GM21786 (cell line): ENCODE results near the gene ABHD1.

Experiments
- ATAC-seq: cut with Tn5 transposase; IDR thresholded peaks from one replicate; pipeline ENCODE4 v1.9.1; 2021; ENCODE audit not compliant: unreplicated experiment

ABHD1 gene

DNA sequence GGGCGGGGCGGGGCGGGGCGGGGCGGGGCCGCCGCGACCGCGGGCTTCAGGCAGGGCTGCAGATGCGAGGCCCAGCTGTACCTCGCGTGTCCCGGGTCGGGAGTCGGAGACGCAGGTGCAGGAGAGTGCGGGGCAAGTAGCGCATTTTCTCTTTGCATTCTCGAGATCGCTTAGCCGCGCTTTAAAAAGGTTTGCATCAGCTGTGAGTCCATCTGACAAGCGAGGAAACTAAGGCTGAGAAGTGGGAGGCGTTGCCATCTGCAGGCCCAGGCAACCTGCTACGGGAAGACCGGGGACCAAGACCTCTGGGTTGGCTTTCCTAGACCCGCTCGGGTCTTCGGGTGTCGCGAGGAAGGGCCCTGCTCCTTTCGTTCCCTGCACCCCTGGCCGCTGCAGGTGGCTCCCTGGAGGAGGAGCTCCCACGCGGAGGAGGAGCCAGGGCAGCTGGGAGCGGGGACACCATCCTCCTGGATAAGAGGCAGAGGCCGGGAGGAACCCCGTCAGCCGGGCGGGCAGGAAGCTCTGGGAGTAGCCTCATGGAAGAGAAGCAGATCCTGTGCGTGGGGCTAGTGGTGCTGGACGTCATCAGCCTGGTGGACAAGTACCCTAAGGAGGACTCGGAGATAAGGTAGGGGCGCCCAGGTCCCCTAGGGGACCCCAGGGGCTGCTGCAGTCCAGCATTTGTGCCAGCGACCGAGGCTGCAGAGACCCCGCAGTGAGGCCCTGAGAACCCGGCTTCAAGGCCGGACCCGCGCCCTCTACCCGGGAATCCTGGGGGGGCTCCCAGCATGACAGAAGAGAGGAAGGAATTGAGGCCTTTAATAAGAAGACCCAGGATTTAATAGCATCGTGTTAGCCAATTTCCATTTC lies 36.7 kb upstream of the ABHD1 start, which contains the start of gene KHK:
TSS of gene KHK (plus strand) at position 49 of the 870 bp plus-strand sequence. CDS start at position 537, 488 bp downstream.
- no peak for ATAC-seq

DNA sequence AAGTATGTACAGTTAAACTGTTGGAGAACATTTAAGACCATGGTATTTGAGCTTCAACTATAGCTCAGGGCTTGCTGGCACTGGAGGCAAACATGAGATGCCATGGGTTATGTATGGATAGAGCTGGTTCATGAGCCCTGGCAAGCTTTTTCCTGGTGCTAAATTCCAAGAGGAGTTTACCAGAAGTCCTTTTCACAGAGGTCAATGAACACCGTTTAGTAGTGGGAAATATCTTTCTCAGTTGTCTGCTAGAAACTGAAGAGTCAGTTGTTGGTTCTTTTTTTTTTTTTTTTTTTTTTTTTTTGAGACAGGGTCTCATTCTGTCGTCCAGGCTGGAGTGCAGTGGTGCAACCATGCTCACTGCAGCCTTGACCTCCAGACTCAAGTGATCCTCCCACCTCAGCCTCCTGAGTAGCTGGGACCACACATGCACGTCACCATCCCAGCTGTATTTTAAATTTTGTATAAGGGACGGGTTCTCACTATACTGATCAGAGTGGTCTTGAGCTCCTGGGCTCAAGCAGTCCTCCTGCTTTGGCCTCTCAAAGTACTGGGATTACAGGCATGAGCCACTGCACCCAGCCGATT lies 35.7 kb upstream of the ABHD1 start:
- no peak for ATAC-seq

DNA sequence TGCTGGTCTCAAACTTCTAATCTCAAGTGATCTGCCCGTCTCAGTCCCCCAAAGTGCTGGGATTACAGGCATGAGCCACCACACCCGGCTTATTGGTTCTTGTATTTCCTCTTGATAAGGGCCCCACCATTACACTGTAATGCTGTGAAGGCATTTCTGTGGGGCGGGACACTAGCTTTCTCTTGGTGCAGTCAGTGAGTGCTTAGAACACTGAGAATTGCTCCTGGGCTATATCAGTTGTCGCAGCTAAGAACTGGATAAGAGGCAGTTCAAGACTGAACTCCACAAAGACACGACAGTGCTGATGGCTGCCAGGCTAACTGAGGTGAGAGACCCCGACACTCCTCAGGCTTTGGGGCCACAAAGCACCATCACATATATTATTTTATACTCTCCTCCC lies 35.0 kb upstream of the ABHD1 start:
- no peak for ATAC-seq

DNA sequence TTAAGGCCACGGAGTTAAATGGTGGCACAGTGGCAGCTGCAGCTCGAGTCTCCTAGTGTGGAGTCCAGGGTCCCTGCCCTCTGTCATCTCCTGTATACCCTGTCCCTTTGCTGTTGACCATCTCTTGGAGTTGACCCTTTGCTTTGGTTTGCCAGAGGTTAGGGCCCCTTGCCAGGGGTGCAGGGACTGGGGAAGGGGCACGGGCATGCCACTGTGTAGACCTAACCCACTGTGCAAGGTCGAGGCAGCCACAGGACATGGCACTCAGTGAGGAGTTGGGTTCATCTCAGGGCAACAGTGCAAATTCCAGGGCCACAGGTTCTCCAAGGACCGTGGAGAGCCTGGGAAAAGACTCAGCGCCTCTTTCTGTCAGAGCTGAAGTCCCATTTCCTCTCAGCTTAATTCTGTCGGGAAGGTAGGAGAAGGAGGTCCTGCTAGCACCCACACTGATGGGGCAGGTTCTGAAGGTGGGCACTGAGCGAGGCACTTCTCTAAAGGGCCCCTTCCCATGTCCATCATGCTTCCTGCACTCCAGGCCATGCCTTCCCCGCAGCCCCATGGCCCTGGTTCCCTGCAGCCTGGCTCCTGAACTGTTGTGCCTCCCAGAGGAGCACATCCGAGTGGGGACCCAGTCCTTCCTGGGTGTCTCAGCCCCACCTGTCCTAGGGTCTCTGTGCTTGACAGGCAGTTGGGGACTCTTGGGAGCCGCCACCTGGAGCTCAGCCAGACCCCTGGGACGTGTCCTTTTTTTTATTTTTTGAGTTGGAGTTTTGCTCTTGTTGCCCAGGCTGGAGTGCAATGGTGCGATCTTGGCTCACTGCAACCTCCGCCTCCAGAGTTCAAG lies 34.3 kb upstream of the ABHD1 start:
- no peak for ATAC-seq

DNA sequence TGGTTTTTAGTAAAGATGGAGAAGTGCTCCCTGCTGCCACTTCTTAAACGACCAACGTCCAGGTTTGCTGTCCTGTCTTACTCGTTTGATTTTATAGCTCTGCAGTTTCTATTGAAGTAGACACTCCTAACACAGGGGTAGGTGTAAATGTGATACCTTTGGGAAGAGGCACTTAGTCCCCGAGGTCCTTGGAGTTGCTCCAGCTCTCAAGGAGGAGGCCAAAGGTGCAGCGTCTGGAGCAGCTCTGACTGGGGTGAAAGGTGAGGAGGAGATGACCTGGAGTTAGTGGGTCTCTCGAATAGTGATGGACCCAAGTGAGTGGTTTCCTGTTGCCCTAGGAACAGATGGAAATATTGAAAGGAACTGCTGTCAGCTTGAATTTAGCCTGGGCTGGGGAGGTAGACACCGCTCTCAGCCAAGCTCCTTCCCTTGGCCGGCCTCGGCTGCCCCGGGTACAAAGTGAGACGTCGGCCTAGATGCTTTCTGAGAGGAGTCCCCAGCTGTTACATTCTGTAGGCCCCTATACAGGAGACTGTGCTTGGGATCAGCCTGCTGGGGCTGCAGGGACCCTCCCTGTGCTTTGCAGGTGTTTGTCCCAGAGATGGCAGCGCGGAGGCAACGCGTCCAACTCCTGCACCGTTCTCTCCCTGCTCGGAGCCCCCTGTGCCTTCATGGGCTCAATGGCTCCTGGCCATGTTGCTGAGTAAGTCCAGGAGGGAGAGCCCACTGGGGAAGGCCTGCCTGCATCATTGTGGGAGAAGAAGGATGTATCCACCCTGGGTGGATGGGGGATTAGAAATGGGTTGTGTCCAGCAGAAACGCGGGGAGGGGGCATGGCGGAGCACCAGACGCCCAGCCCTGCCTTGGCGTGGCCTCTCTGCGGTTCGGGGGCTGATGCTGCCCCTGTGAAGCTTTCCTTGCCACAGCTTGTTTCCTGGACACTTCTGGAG lies 31.6 kb upstream of the ABHD1 start:
- no peak for ATAC-seq

DNA sequence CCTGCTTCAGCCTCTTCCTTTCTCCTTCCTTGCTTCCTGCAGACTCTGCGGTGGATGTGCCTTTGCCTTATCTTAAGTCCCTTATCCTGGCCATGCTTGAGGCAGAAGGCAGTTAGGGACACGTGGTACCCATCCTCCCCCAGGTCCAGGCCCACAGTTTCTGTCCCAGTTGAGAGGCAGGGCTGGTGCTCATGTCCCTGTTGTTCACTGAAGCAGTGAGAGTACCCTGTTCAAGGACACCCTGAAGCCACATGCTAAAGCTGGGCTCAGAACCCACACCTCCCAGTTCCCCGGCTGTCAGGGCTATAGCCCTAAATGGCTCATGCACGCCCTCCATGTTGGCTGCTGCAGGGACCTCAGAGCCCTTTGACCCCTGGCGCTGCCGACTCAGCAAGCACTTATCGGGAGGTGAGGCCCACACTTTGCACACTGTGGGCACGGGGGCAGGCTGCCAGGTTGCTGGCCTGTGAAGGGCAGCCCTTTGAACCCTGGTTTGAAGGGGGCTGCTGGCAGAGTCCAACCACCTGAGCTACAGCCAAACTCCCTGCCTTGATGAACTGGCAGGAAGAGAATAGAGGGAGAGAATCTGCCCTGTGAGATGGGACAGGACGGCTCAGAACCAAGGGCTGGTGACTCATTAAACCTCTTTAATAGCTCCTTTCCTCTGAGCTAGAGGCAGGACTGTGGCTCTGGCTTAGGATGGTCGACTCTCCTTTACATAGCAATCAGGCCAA lies 30.8 kb upstream of the ABHD1 start:
- ATAC-seq, result no peak

DNA sequence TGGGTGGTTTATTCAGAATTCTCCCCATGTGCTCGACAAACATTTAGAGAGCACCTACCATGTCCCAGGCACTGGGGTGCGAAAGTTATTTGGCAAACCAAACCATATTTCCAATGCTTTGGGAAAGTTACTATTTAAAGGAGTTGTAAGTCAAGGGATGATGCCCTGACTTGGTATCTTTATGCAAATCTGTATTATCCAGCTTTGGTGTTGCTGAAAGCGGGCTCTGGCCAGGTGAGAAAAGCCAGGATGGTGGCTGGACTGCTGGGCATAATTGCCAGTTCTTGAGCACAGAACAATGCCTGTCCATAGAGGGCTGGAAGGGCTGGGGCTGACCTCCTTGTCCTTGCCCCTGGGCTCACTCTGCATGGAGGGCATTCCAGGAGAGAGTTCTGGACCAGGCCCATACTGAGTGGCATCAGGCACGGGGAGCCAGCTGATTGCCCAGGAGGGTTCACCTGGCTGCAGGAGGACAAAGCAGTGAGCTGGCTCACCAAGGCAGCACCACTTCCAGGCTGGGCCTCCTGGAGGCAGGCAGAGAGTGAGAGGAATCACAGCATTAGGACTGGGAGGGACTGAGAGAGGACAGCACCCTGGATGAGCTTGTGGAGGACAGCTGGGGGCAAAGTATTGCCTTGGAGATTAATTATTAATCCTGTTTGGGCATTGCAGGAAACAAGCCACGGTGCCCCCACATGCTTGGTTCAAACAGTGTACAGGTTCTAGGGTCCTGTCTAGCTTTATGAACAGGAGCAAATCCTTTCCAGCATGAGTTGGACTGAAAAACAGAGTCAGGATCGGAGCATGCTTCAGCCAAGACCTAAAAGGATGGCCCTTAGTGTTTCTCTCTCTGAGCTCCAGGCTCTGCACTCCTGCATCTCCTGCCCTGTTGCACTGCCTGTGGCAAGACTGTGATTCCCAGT lies 29.9 kb upstream of the ABHD1 start:
- ATAC-seq, result no peak

DNA sequence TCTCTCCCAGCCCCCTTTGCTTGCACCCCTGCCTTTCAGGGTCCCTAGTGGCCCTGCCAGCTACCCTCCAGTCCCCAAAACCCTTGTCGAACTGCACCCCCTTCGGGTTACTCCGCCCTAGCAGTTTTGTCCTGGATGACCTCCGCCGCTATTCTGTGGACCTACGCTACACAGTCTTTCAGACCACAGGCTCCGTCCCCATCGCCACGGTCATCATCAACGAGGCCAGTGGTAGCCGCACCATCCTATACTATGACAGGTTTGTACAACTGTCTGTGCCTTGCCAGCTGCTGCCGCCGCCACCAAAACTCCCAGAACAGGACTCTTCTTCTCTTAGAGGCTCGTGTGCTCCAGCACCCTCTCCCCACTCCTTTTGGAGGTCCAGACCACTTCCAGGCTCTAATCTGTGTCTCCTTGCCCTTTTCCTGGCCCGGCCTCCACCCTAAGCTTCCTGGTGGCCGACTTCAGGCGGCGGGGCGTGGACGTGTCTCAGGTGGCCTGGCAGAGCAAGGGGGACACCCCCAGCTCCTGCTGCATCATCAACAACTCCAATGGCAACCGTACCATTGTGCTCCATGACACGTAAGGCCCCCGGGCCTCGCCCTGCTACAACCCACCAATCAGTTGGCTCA lies 29.1 kb upstream of the ABHD1 start:
- no peak for ATAC-seq

DNA sequence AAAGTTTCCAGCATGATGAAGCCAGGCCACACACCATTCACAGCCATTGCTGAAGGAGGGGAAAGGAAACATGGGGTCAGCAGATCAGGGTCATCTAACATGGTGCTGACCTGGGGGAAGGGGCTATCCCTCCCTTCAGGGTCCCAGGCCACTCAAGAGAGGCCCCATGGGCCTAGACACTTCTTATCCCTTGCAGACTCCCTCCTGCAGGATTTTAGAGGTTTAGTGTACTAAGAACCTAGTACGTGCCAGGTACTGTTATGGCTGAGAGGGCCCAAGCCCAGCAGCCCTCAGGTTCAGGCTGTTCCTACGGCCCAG lies 28.2 kb upstream of the ABHD1 start:
- ATAC-seq, result no peak

DNA sequence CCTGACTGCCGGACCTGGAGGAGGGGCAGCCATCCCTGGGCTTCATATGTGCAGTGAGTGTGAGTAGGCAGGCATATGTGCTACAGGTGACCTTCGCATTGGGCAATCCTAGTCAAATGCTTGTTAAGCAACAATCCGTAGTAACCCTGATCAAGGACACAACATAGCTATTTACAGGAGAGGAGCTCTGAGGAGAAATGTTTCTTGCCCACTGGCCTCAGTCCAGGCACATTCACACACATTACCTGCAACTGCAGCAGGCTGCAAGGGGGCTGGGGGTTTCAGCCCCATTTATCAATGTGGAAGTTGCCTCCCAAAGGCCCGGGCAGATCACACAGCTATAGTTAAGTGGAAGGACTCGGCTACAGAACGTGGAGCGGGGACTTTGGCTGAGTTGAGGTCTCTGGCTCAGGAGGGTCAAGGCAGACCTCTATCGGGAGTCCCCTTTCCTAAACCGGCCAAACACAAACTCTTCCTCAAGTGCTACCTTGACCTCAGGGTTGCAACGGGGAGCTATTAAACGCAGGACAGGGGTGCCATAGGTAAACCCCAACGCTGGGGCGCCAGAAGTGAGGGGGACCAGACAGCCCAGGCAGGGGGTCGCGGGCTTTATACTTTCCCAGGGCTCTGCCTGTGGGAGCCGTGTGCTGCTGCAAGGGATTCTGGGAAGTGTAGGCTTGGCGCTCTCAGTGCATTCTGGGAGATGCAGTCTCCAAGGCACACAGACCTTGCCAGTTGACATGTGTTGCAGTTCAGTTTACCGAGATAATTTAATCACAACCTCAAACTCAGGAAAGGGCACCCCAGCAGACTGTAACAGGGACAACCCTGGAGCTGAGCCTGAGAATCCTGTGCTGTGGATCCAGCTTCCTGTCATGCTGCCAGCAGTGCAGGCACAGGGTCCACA lies 27.6 kb upstream of the ABHD1 start:
- no peak for ATAC-seq

DNA sequence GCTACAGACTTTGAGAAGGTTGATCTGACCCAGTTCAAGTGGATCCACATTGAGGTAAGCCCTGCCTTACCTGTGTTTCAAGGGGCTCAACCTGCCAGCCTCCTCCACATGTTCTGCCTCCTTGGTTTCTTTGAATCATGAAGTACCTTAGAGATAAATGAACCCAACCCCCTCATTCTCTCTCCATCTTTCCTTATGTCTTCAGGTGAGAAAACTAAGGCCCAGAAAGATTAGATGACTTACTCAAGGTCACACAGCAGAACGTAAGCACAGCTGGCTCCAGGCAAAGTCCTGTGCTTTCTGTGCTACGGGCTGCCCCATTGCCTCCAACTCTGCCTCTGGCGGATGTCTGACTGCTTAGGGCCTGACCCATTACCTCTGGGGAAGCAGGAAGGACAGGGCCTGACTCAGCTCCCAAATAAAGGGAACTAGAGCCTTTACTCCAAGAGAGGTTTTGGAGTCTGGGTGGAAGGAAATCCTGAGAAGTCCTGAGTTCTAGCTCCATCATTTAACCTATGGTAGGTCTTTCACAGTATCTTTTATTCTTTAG lies 26.8 kb upstream of the ABHD1 start:
- no peak for ATAC-seq

DNA sequence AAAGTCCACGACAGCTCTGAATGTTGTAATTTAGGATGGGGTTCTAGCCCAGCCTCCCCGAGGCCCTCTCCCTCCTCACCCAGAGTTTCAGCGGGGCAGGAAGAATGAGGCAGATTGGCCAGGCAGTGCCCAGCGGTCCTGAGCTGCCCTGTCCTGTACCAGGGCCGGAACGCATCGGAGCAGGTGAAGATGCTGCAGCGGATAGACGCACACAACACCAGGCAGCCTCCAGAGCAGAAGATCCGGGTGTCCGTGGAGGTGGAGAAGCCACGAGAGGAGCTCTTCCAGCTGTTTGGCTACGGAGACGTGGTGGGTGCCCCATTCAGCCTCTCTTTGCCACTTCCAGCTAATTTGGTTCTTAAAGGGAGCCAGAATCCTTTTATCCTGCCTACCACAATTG lies 26.3 kb upstream of the ABHD1 start:
- no peak for ATAC-seq

DNA sequence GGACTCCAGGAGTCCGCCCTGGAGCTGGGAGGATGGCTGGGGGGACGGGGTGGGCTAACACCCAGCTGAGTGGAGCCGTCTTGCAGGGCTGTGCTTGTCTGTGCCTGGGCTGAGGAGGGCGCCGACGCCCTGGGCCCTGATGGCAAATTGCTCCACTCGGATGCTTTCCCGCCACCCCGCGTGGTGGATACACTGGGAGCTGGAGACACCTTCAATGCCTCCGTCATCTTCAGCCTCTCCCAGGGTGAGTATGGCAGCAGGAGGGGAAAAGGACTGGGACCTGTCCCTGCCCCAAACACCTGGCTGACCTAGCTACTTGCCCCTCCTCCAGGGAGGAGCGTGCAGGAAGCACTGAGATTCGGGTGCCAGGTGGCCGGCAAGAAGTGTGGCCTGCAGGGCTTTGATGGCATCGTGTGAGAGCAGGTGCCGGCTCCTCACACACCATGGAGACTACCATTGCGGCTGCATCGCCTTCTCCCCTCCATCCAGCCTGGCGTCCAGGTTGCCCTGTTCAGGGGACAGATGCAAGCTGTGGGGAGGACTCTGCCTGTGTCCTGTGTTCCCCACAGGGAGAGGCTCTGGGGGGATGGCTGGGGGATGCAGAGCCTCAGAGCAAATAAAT lies 24.2 kb upstream of the ABHD1 start:
- no peak for ATAC-seq

DNA sequence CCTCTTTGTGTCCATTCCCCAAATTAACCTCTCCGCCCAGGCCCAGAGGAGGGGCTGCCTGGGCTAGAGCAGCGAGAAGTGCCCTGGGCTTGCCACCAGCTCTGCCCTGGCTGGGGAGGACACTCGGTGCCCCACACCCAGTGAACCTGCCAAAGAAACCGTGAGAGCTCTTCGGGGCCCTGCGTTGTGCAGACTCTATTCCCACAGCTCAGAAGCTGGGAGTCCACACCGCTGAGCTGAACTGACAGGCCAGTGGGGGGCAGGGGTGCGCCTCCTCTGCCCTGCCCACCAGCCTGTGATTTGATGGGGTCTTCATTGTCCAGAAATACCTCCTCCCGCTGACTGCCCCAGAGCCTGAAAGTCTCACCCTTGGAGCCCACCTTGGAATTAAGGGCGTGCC lies 23.6 kb upstream of the ABHD1 start:
- no peak for ATAC-seq

DNA sequence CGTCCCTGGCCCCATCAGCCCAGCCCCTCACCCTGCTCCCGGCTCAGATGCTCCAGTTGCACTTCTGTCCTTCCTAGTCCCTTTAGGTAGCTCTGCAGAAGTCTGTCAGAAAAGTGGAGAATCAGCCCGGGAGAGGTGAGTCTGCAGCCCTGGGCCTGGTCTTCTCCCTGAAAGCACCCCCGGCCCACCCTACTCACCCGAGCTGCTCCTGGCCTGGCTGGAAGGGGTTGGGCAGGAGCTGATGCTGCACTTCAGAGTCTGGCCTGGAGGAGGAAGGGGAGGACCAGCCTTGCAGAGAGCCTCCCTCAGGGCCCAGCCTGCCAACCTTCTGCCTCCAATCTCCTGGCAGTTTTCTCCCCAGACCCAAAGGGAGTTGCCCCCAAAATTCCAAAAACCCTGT lies 21.3 kb upstream of the ABHD1 start:
- no peak for ATAC-seq

DNA sequence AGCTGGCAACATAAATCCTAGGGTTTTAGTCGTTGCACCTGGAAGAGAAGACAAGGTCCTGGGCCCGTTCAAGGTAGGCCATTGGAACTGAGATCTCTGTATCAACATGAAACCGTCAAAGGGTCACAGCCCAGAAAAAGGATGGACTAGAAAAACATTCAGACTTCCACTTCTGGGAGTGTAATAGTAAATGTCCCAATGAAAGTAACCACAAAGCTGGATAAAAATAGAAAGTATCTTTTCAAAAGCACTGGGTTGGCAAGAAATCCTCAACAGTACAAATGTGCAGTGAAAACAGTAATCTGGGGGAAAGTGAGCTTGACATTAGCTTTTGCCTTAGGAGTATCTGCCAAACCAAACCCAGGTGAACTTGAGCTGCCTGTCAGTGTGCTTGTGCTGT lies 17.6 kb upstream of the ABHD1 start:
- ATAC-seq, result no peak

DNA sequence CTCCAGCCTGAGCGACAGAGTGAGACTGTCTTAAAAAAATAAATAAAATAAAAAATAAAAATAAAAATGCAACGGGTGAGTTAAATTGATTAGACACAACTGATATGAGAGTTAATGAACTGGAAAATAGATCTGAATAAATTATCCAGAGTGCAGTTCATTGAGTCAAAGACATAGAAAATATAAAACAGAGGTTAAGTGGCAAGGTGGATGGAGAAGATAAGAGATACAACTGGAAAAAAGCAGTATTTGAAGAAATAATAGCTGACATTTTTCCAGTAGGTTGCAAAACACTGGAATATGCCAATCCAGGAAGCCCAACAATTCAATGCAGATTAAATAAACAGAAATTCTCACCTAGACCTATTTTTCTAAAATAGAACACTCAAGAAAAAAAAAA lies 15.4 kb upstream of the ABHD1 start:
- ATAC-seq, result no peak
